Activated CD8-positive, alpha-beta memory T cell treated with anti-CD3 and anti-CD28 coated beads, Interleukin-2, amount 10 ng/mL, durations not matched to agents 7 days and 5 days (primary cell): ENCODE measurements around the gene GBGT1. TPM values are rescaled to one million over a fixed set of nuclear protein-coding genes. Genes with fewer than 3 reads are reported as not detected.
A peak's percentile ranks its signal among the peaks of the same experiment; 100 is the strongest.

Source experiments
- ATAC-seq: fragments of 150-1000 bp; cut with Tn5 transposase; one replicate; pipeline ENCODE4 v1.10.0; 2021; ENCODE audit warnings: moderate library complexity
- CTCF ChIA-PET: fragments of 350-600 bp; sonication (Branson Sonifier 250); formaldehyde crosslinking; loops from one replicate; lab custom pipeline; 2021; ENCODE audit warnings: antibody characterized with exemption; lab: Charles Lee
- DNase-seq: peaks from one replicate; pipeline ENCODE4 v3.0.0-alpha.2; 2020
- H3K27ac Mint-ChIP-seq: one replicate; pipeline ENCODE4 v1.8.0; 2021; ENCODE audit warnings: mild to moderate bottlenecking, mixed read lengths
- H3K27me3 Mint-ChIP-seq: one replicate; pipeline ENCODE4 v1.8.0; 2021; ENCODE audit warnings: mixed read lengths
- H3K36me3 Mint-ChIP-seq: one replicate; pipeline ENCODE4 v1.8.0; 2021; ENCODE audit warnings: mild to moderate bottlenecking, mixed read lengths
- H3K4me1 Mint-ChIP-seq: one replicate; pipeline ENCODE4 v1.8.0; 2021; ENCODE audit warnings: mixed read lengths
- H3K4me3 Mint-ChIP-seq: one replicate; pipeline ENCODE4 v1.8.0; 2021; ENCODE audit warnings: mild to moderate bottlenecking, moderate library complexity, mixed read lengths
- H3K9me3 Mint-ChIP-seq: one replicate; pipeline ENCODE4 v1.8.0; 2022; ENCODE audit warnings: low read depth, mixed read lengths
- total RNA-seq, 2 experiments: library from RNA; stranded (reverse); gene quantifications; one replicate each; pipeline ENCODE4 v1.2.3, GENCODE V29; 2021

The GBGT1 gene
- total RNA-seq, 2 experiments from 2014 or later: 3.9 to 5.7 TPM

- H3K9me3 Mint-ChIP-seq: no peaks in the 10 kb centered on the region
- H3K4me1 Mint-ChIP-seq: peaks cover 70% of the 10 kb centered on the region
- DNase-seq (peak; percentile 62), ATAC-seq (no peak)
- peaks cover 4% of the 10 kb centered on the region for H3K36me3 Mint-ChIP-seq
- CTCF ChIA-PET: interaction anchor here (0.9 to 25.4 kb wide), 10 partner anchors 12 to 93 kb away, joined by 3 to 505 read pairs (median 3); no protein-coding TSS in a partner anchor
- peak overlapping the region; percentile 90 for H3K27ac Mint-ChIP-seq
- peak overlapping the region; percentile 47 for H3K4me3 Mint-ChIP-seq
- no peaks in the 10 kb centered on the region for H3K27me3 Mint-ChIP-seq
Measured at GRCh38 chr9:133114886-133115603, 48.7 kb downstream of the GBGT1 start.

GRCh38 chr9:133113949-133114885 lies 49.5 kb downstream of the GBGT1 start:
- ATAC-seq: no peak
- Mint-ChIP-seq H3K4me3 (no peak overlapping the region), H3K4me1 (peaks cover 67% of the 10 kb centered on the region)

GRCh38 chr9:133113163-133113948 lies 50.4 kb downstream of the GBGT1 start:
- Mint-ChIP-seq H3K27ac (peak overlapping the region; percentile 75), H3K4me3 (no peak overlapping the region), H3K9me3 (no peaks in the 10 kb centered on the region), H3K4me1 (peaks cover 59% of the 10 kb centered on the region), H3K27me3 (no peaks in the 10 kb centered on the region), H3K36me3 (peaks cover 11% of the 10 kb centered on the region)
- no peak for ATAC-seq
- no peak for DNase-seq
- CTCF ChIA-PET: interaction anchor here (1.1 to 25.4 kb wide), 4 partner anchors 11 to 82 kb away, joined by 3 to 505 read pairs (median 16); no protein-coding TSS in a partner anchor

More at GRCh38 chr9:133113949-133114885, 49.5 kb downstream of the GBGT1 start:
- CTCF ChIA-PET: interaction anchor here (1.0 to 25.4 kb wide), 7 partner anchors 11 to 92 kb away, joined by 3 to 505 read pairs (median 4); no protein-coding TSS in a partner anchor
- Mint-ChIP-seq H3K27me3 (no peaks in the 10 kb centered on the region), H3K36me3 (peaks cover 8% of the 10 kb centered on the region), H3K27ac (peak overlapping the region; percentile 90), H3K9me3 (no peaks in the 10 kb centered on the region)
- no peak for DNase-seq

- Mint-ChIP-seq H3K9me3 (no peaks in the 10 kb centered on the region), H3K4me3 (no peak overlapping the region), H3K36me3 (peaks cover 16% of the 10 kb centered on the region), H3K4me1 (peaks cover 55% of the 10 kb centered on the region), H3K27ac (peak overlapping the region; percentile 75), H3K27me3 (no peaks in the 10 kb centered on the region)
- peak; percentile 52 for DNase-seq
- no peak for ATAC-seq
- CTCF ChIA-PET: interaction anchor here (1.1 to 25.4 kb wide), 3 partner anchors 10 to 65 kb away, joined by 3 to 505 read pairs (median 29); no protein-coding TSS in a partner anchor
Measured at GRCh38 chr9:133112663-133113026, 51.1 kb downstream of the GBGT1 start.

GRCh38 chr9:133111808-133112662 lies 51.7 kb downstream of the GBGT1 start:
- no peak overlapping the region for H3K27ac Mint-ChIP-seq
- peaks cover 18% of the 10 kb centered on the region for H3K36me3 Mint-ChIP-seq

GRCh38 chr9:133109931-133110650 lies 53.6 kb downstream of the GBGT1 start:
- Mint-ChIP-seq H3K27me3 (no peaks in the 10 kb centered on the region), H3K9me3 (no peaks in the 10 kb centered on the region), H3K36me3 (peaks cover 24% of the 10 kb centered on the region), H3K27ac (peak overlapping the region; percentile 43), H3K4me1 (peaks cover 29% of the 10 kb centered on the region), H3K4me3 (no peak overlapping the region)
- ATAC-seq (no peak), DNase-seq (no peak)
- CTCF ChIA-PET: interaction anchor here (1.1 to 25.4 kb wide), 4 partner anchors 13 to 88 kb away, joined by 3 to 505 read pairs (median 4); no protein-coding TSS in a partner anchor

More at GRCh38 chr9:133111808-133112662, 51.7 kb downstream of the GBGT1 start:
- CTCF ChIA-PET: interaction anchor here (5.6 to 25.4 kb wide), 2 partner anchors 9 to 35 kb away, joined by 29 to 505 read pairs; no protein-coding TSS in a partner anchor
- ATAC-seq (no peak), DNase-seq (no peak)
- Mint-ChIP-seq H3K9me3 (no peaks in the 10 kb centered on the region), H3K4me1 (peaks cover 49% of the 10 kb centered on the region), H3K4me3 (no peak overlapping the region), H3K27me3 (no peaks in the 10 kb centered on the region)

GRCh38 chr9:133108794-133109641 lies 54.7 kb downstream of the GBGT1 start:
- peaks cover 19% of the 10 kb centered on the region for H3K4me1 Mint-ChIP-seq
- H3K4me3 Mint-ChIP-seq: no peak overlapping the region
- peaks cover 24% of the 10 kb centered on the region for H3K36me3 Mint-ChIP-seq
- DNase-seq (no peak), ATAC-seq (no peak)
- H3K27ac Mint-ChIP-seq: no peak overlapping the region
- no peaks in the 10 kb centered on the region for H3K9me3 Mint-ChIP-seq
- CTCF ChIA-PET: interaction anchor here (1.1 to 25.4 kb wide), 2 partner anchors 38 to 77 kb away, joined by 3 to 505 read pairs; no protein-coding TSS in a partner anchor
- no peaks in the 10 kb centered on the region for H3K27me3 Mint-ChIP-seq

GRCh38 chr9:133107961-133108793 lies 55.5 kb downstream of the GBGT1 start:
- Mint-ChIP-seq H3K4me1 (peaks cover 10% of the 10 kb centered on the region), H3K27ac (no peak overlapping the region)
- CTCF ChIA-PET: interaction anchor here (0.6 to 25.4 kb wide), 4 partner anchors 12 to 62 kb away, joined by 3 to 505 read pairs (median 4); no protein-coding TSS in a partner anchor

GRCh38 chr9:133107245-133107722 lies 56.4 kb downstream of the GBGT1 start:
- Mint-ChIP-seq H3K36me3 (peaks cover 29% of the 10 kb centered on the region), H3K9me3 (no peaks in the 10 kb centered on the region), H3K27me3 (no peaks in the 10 kb centered on the region), H3K4me3 (no peak overlapping the region), H3K4me1 (peaks cover 1% of the 10 kb centered on the region), H3K27ac (no peak overlapping the region)
- CTCF ChIA-PET: interaction anchor here (0.6 to 25.4 kb wide), 4 partner anchors 11 to 63 kb away, joined by 3 to 505 read pairs (median 4); no protein-coding TSS in a partner anchor
- no peak for ATAC-seq
- DNase-seq: no peak

More at GRCh38 chr9:133107961-133108793, 55.5 kb downstream of the GBGT1 start:
- no peak for DNase-seq
- Mint-ChIP-seq H3K36me3 (peaks cover 24% of the 10 kb centered on the region), H3K27me3 (no peaks in the 10 kb centered on the region), H3K4me3 (no peak overlapping the region), H3K9me3 (no peaks in the 10 kb centered on the region)
- no peak for ATAC-seq
